ENCODE data around the gene STT3B. TPM values are rescaled to one million over a fixed set of nuclear protein-coding genes. Genes with fewer than 3 reads are reported as not detected.

Gene STT3B
- total RNA-seq, 2 experiments from 2014 or later = 93.5 to 122 TPM

- ChIA-PET POLR2A (interaction anchor here (0.6 kb wide), 1 partner anchor 553 kb away, joined by 3 read pairs; no protein-coding TSS in a partner anchor), CTCF (ENCODE audit: unreplicated experiment) (no interaction called here)
- no TSS peak for BruUV-seq (replicated peaks)
- Histone ChIP-seq H3K9me3 (ENCODE audit: low read length) (peaks cover 66% of the 10 kb centered on the region; the same call in 1 of the 2 replicates), H3K36me3 (ENCODE audit: insufficient read depth, low read length) (peaks cover 99% of the 10 kb centered on the region), H4K20me1 (ENCODE audit: insufficient read depth, low read length) (no peaks in the 10 kb centered on the region), H3K27ac (ENCODE audit: low read depth, low read length, poor library complexity, severe bottlenecking) (no peak overlapping the region), H3K4me2 (ENCODE audit: low read length) (no peak overlapping the region), H3K4me1 (ENCODE audit: insufficient read depth, low read length, poor library complexity, severe bottlenecking) (no peaks in the 10 kb centered on the region), H3K79me2 (ENCODE audit: insufficient read depth, low read depth, low read length) (peaks cover 46% of the 10 kb centered on the region), H3K4me3 (ENCODE audit: low read depth, low read length, poor library complexity, severe bottlenecking) (no peak overlapping the region), H3K9me2 (ENCODE audit: insufficient read depth, low read length) (no peaks in the 10 kb centered on the region), H2AFZ (ENCODE audit: low read length) (no peak overlapping the region)
- TF ChIP-seq EZH2phosphoT487 (IDR thresholded peaks at IDR 0.05; ENCODE audit: borderline replicate concordance, low read depth, low read length) (no peak), CTCF (conservative IDR thresholded peaks at IDR 0.05; ENCODE audit: low read length) (no peak)
- DNase-seq (ENCODE audit: low spot score) = peak; percentile 54
- intact Hi-C loops (cut with micrococcal nuclease; ENCODE audit: unreplicated experiment) = no loop called here
Measured at GRCh38 chr3:31606453-31606852, 73.7 kb downstream of the STT3B start.

- intact Hi-C loops (cut with micrococcal nuclease; ENCODE audit: unreplicated experiment) = no loop called here
- BruUV-seq (replicated peaks) = no TSS peak
- Histone ChIP-seq H3K36me3 (ENCODE audit: insufficient read depth, low read length) (peaks cover 95% of the 10 kb centered on the region), H3K27ac (ENCODE audit: low read depth, low read length, poor library complexity, severe bottlenecking) (no peak overlapping the region), H4K20me1 (ENCODE audit: insufficient read depth, low read length) (no peaks in the 10 kb centered on the region), H2AFZ (ENCODE audit: low read length) (no peak overlapping the region), H3K4me3 (ENCODE audit: low read depth, low read length, poor library complexity, severe bottlenecking) (no peak overlapping the region), H3K9me3 (ENCODE audit: low read length) (peaks cover 48% of the 10 kb centered on the region; the same call in 1 of the 2 replicates), H3K4me1 (ENCODE audit: insufficient read depth, low read length, poor library complexity, severe bottlenecking) (no peaks in the 10 kb centered on the region), H3K9me2 (ENCODE audit: insufficient read depth, low read length) (no peaks in the 10 kb centered on the region), H3K4me2 (ENCODE audit: low read length) (no peak overlapping the region), H3K79me2 (ENCODE audit: insufficient read depth, low read depth, low read length) (peaks cover 66% of the 10 kb centered on the region)
- TF ChIP-seq EZH2phosphoT487 (IDR thresholded peaks at IDR 0.05; ENCODE audit: borderline replicate concordance, low read depth, low read length) = no peak
- TF ChIP-seq CTCF (conservative IDR thresholded peaks at IDR 0.05; ENCODE audit: low read length) = peak; percentile 77
- peak; percentile 23 for DNase-seq (ENCODE audit: low spot score)
- CTCF ChIA-PET (ENCODE audit: unreplicated experiment) = no interaction called here
- POLR2A ChIA-PET = no interaction called here
Measured at GRCh38 chr3:31610700-31611275, 78.1 kb downstream of the STT3B start.

- Histone ChIP-seq H4K20me1 (ENCODE audit: insufficient read depth, low read length) (no peaks in the 10 kb centered on the region), H3K9me2 (ENCODE audit: insufficient read depth, low read length) (no peaks in the 10 kb centered on the region), H3K9me3 (ENCODE audit: low read length) (peaks cover 24% of the 10 kb centered on the region; the same call in 1 of the 2 replicates), H3K27ac (ENCODE audit: low read depth, low read length, poor library complexity, severe bottlenecking) (no peak overlapping the region), H3K79me2 (ENCODE audit: insufficient read depth, low read depth, low read length) (peaks cover 57% of the 10 kb centered on the region), H3K36me3 (ENCODE audit: insufficient read depth, low read length) (peaks cover 94% of the 10 kb centered on the region), H2AFZ (ENCODE audit: low read length) (no peak overlapping the region), H3K4me3 (ENCODE audit: low read depth, low read length, poor library complexity, severe bottlenecking) (no peak overlapping the region), H3K4me2 (ENCODE audit: low read length) (no peak overlapping the region), H3K4me1 (ENCODE audit: insufficient read depth, low read length, poor library complexity, severe bottlenecking) (no peaks in the 10 kb centered on the region)
- no TSS peak for BruUV-seq (replicated peaks)
- intact Hi-C loops (cut with micrococcal nuclease; ENCODE audit: unreplicated experiment) = no loop called here
- no peak for DNase-seq (ENCODE audit: low spot score)
- ChIA-PET POLR2A (interaction anchor here (0.6 to 1.9 kb wide), 8 partner anchors 11 to 396 kb away, joined by 3 to 5 read pairs (median 3); no protein-coding TSS in a partner anchor), CTCF (ENCODE audit: unreplicated experiment) (no interaction called here)
- TF ChIP-seq CTCF (conservative IDR thresholded peaks at IDR 0.05; ENCODE audit: low read length) = no peak
- TF ChIP-seq EZH2phosphoT487 (IDR thresholded peaks at IDR 0.05; ENCODE audit: borderline replicate concordance, low read depth, low read length) = no peak
Measured at GRCh38 chr3:31613177-31613576, 80.5 kb downstream of the STT3B start.
